Stimulated activated CD4-positive, alpha-beta T cell treated with anti-CD3 and anti-CD28 coated beads, TNF-alpha, amount 100 ng/mL, for 24 hours (primary cell): ENCODE measurements around the gene EML2.

Experiments
- DNase-seq, 3 experiments: peaks; one replicate each; pipeline ENCODE4 v3.0.0-alpha.2; 2020; ENCODE audit warnings: low read depth in 3 of 3

EML2 gene

DNA sequence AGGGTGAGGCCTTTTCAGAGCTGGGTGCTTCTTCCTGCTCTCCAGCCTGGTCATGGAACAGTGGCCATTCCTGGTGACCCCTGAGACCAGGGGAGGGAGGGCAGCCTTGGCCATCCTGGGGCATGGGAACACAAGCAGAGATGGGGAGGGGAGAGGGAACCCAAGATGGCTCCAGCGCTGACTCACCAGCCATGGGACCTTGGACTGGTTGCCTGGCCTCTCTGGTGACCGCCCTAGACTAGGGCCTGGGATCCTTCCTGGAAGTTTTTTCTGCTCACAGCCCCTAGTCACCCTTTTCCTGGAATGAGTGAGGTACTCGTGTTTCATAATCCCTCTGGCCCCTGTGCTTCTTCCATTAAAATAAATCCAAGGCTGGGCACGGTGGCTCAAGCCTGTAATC is 51.3 kb downstream of the EML2 start:
- DNase-seq = no peak

- no peak for DNase-seq
These were observed 54.0 kb downstream of the EML2 start for GRCh38 chr19:45585158-45585577.

DNA sequence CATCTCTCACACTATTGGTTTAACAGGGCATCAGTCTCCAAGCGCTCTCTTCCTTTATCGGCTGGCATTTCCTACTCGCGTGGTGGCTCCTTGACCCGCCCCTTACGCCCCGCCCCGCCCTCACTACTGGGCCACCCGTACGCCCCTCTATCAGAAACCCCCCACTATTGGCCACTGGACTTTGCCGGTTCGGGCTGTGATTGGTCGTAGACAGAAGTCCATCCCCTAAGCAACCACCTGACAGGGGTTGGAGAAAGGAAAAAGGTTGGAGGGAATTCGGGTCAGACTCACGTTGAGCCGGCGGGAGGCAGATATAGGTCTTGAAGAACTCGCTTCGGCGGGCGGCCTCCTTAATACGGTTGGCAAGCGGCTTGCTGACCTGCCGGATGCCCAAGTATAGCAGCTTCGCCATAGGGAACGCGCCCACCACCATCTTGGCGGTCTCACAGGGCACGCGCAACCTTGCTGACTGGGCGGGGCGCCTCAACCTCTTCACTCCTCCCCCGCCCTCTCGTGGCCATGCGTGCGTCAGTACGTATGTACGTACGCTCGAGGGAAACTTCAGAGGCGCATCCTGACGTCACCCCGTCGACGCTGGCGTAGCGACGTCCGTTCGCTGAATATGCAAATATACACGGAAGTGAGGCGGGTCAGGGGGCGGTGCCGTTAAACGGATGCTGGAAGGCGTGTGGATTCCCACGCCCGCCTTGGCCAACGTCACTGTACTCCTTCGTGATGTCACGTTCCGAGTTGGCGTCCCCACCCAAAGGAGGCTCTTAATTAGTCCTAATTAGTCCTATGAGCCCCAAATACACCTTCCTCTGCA is 54.7 kb downstream of the EML2 start, which contains the start of gene OPA3:
OPA3 (minus strand) TSS at position 471 of the 826 bp plus-strand sequence; CDS start at position 433, 38 bp downstream.
- DNase-seq = peak; percentile 95 to 100 (median 99)

GRCh38 chr19:45581576-45581975 is 57.6 kb downstream of the EML2 start:
- no peak for DNase-seq

DNA sequence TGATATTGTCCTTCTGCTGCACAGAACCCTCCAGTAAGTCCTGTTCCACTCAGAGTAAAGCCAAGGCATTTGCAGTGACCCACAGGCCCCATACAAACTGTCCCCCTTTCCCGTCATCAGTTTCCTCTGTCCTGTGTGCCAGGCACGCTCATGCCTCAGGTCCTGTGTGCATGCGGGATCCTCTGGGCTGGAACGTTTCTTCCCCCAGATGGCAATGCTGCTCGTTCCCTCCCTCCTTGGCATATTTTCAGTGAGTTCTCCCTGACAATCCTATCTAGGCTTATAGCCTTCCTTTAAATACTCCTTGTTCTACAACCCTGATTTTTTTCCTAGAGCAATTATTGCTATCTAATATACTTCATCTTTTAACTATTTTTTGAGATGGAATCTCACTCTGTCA is 60.3 kb downstream of the EML2 start:
- DNase-seq = no peak

DNA sequence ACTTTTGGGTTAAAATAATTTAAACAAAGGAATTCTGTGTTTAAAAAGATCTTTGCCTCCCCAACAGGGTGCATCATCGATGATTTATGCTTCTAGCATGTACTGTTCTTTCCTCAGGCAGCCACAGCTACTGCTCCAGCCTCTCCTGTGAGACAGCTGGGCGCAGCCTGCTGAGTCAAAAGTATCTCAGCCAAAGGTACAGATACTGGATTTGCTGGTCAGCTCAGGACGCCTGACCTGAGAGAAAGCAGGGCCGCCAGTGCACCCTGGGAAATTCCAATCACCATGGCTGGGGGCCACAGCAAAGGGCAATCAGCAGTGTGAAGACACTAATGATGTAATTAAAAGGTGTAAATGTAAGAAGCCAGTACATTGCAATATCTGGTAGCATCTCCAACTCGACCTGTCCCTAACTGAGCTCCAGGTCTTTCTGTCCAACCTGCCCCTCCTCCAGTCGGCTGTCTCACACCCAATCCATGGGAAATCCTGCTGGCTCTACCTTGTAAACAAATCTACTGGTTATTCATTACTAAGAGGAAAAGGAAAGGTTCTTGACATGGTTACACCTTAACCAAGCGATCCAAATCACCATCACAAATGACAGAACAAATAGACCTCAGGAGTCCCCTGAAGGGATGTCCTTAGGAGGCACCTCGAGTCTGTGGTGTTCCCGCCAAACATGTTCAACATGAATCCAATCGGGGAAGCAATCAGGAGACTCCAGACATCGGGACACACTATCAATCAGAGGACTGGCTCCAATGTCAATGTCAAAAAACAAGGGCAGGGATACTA is 61.9 kb downstream of the EML2 start:
- DNase-seq = no peak

DNA sequence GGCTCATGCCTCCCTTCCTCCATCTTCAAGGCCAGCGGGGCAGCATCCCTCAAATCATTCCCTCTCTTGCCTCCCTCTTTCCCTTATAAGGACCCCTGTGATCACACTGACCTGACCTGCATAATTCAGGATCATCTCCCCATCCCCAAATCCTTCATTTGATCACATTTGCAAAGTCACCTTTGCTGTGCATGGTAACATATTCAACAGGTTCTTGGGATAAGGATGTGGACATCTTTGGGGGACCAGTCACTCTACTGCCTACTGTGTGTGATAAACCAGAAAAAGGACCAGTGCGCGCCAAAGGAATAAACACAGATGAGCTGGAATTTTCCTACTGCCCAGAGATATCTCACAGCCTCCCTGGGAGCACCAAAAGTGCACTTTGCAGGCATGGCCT is 62.5 kb downstream of the EML2 start:
- DNase-seq = no peak

- no peak for DNase-seq
These were observed 64.0 kb downstream of the EML2 start for GRCh38 chr19:45575216-45575615.

DNA sequence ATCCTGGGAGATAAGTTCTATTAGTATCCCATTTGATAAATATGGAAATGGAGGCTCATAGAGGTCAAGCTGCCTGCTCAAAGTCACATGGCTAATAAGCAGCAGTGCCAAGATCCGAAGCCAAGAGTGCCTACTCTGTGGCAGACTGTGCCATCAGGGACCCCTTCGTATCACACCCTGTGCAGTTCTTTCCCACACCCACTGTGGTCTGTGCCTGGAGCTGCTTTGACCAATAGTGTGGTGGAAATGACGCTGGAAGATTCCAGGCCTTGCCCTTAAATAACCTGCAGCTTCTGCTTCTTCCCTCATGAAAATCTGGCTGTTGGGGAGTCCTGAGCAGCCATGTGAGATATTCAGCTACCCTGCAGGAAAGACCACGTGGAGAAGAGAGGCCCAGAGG is 64.7 kb downstream of the EML2 start:
- DNase-seq = no peak

DNA sequence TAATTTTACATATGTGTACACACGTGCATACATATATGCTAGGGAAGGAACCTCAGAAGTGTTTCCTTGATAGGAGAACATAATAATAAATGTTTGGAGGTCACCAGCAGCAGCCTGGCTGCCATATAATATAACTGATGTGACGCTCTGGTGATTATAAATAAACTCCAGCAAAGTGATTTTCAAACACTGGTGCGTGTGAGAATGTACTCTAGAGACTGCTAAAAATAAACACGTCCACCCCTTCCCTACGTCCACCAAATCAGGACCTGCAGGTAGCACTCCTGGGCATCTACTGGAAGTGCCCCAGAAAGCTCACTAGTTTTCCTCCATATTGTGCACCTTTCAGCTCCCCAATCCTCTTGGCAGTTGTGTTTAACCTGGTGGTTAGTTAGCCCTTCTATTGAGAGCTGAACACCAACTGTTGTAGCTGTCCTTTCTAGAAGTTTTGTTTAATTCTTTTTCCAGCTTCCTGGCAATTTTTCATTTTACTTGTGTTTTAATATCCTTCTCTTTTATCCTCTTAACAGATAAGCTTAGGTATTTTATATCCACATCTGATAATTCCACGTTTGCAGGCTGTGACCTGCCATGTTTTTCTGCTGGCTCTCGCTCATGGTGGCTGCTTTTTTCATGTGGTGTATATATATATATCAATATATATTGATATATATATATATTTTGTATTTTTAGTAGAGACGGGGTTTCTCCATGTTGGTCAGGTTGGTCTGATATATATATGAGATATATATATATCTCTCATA is 67.6 kb downstream of the EML2 start:
- DNase-seq = no peak

DNA sequence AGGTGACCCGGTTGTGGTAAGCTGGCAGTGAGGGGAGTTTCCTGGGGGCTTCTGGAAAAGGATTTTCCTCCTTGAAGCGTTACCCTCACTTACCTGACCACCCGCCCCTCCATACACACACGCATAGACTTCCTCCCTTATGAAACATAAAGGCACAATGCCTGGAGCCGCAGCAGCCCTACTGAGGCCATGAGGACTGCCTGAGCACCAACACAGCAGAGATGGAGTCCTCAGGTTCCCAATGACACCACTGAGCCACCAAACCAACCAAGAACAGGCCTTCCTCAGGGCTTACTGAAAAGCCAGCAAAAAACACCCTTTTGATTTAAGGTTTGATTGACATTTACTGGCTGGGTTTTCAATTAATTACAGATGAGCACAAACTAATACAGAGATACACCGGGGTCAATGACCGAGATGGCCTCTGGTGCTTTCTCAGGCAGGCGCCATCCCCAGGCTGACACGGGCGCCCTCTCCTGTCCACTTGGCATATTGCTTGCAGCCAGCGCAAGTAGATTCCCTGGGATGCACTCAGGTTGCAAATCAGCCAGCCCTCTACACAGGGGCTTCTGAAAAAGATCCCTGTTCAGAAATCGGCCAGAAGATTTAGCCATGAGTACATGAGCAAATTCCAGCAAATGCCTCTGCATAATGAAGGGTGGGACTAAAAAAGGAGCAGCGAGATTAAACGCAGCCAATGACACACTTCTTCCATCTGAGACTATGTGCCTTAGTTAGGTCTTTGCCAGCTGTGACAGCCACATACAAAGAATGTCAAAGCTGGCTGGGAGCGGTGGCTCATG is 69.4 kb downstream of the EML2 start:
- peak in 2 of 3 experiments; percentile 24 to 64 for DNase-seq

DNA sequence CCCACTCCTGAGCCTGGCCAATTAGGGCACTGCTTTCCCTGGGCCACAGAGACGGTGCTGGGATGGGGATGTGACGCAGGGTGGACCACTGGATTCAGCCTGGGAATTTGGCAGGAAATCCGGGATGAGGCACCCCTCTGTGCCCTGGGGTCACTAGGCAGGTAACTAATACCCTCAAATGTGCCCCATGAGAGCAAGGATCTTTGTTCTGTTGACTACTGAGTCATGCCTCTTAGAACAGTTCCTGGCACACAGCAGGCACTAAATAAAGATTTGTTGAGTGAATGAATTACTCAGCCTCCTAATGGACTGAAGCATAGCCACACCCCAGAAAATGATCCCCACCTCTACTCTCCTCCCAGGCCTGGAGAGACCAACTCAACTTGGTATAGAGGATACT is 70.5 kb downstream of the EML2 start:
- no peak for DNase-seq

DNA sequence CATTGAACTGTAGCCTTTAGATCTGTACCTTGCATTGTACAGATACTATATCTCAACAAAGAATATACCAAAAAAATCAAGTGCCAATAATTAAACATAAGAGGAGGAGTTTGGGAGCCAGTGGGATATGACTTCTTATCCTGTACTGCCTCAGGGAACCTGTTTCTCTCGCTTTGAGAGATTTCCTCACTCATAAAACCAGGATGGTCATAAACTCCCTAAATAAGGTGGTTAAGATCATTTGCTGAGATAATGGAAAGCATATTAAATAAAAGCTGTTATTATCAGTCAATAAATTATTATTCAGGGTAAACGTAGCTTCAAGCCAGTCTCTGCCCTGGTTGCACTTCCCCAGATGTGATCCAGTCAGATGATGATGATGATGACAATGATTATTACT is 71.6 kb downstream of the EML2 start:
- no peak for DNase-seq

- no peak for DNase-seq
These were observed 74.9 kb downstream of the EML2 start for GRCh38 chr19:45564131-45564780.

GRCh38 chr19:45560686-45561085 is 78.5 kb downstream of the EML2 start:
- DNase-seq = no peak

GRCh38 chr19:45560038-45560437 is 79.2 kb downstream of the EML2 start:
- DNase-seq = no peak
